ENCODE data around the gene LSMEM2.
"Not testable (repeated sequence)": the region's sequence is repeated elsewhere in the genome, so short reads cannot be mapped to it uniquely, and the experiment has no call there.

The LSMEM2 gene

GRCh38 chr3:50237754-50238548, 40.9 kb upstream of the LSMEM2 start:
- no CpG with 5 or more reads among the region's 31 CpGs for WGBS (ENCODE audit: insufficient coverage, insufficient read length)

GRCh38 chr3:50238549-50239026, 40.3 kb upstream of the LSMEM2 start:
- H3K27me3 ChIP-seq (ENCODE audit: control insufficient read depth, insufficient read depth, low read length) = no peaks in the 10 kb centered on the region

More at GRCh38 chr3:50237754-50238548, 40.9 kb upstream of the LSMEM2 start:
- Histone ChIP-seq H3K9me3 (ENCODE audit: control insufficient read depth, insufficient read depth, low read length) (no peaks in the 10 kb centered on the region), H3K4me3 (ENCODE audit: low read length) (peak overlapping the region; percentile 92; the same call in 1 of the 2 replicates), H3K4me1 (ENCODE audit: control insufficient read depth, insufficient read depth, low read length) (peaks cover 23% of the 10 kb centered on the region), H3K27me3 (ENCODE audit: control insufficient read depth, insufficient read depth, low read length) (no peaks in the 10 kb centered on the region), H3K27ac (ENCODE audit: low read length) (no peak overlapping the region), H3K36me3 (ENCODE audit: control insufficient read depth, insufficient read depth, low read length) (no peaks in the 10 kb centered on the region)
- DNase-seq (ENCODE audit: low read depth, low spot score) = no peak

DNA sequence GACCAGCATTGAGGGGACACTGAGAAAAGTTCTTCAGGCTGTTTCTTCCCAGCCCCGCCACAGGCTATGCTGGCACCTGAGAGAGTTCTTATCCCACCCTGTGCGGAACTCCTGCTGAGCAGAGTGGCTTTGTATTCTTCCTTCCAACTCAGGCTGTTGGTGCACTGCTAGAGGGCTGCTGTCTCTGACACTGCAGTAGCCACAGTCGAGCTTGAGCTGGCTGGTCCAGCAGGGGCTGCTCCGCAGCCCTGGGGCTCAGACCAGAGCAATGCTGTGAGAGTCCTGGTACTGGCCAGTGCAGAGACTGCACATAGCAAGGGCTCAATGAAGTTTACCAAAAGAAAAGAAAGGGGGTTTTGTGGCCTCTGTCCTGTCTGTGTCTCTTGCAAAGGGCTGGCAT, 39.2 kb upstream of the LSMEM2 start:
- Histone ChIP-seq H3K27me3 (ENCODE audit: control insufficient read depth, insufficient read depth, low read length) (no peaks in the 10 kb centered on the region), H3K27ac (ENCODE audit: low read length) (no peak overlapping the region), H3K36me3 (ENCODE audit: control insufficient read depth, insufficient read depth, low read length) (no peaks in the 10 kb centered on the region), H3K4me1 (ENCODE audit: control insufficient read depth, insufficient read depth, low read length) (peaks cover 23% of the 10 kb centered on the region), H3K4me3 (ENCODE audit: low read length) (no peak overlapping the region), H3K9me3 (ENCODE audit: control insufficient read depth, insufficient read depth, low read length) (no peaks in the 10 kb centered on the region)
- no peak for DNase-seq (ENCODE audit: low read depth, low spot score)
- WGBS (ENCODE audit: insufficient coverage, insufficient read length) = no CpG with 5 or more reads among the region's 4 CpGs

More at GRCh38 chr3:50238549-50239026, 40.3 kb upstream of the LSMEM2 start:
- DNase-seq (ENCODE audit: low read depth, low spot score) = no peak
- Histone ChIP-seq H3K4me1 (ENCODE audit: control insufficient read depth, insufficient read depth, low read length) (peaks cover 23% of the 10 kb centered on the region), H3K36me3 (ENCODE audit: control insufficient read depth, insufficient read depth, low read length) (no peaks in the 10 kb centered on the region), H3K27ac (ENCODE audit: low read length) (no peak overlapping the region), H3K9me3 (ENCODE audit: control insufficient read depth, insufficient read depth, low read length) (no peaks in the 10 kb centered on the region), H3K4me3 (ENCODE audit: low read length) (no peak overlapping the region)
- no CpG with 5 or more reads among the region's 7 CpGs for WGBS (ENCODE audit: insufficient coverage, insufficient read length)

DNA sequence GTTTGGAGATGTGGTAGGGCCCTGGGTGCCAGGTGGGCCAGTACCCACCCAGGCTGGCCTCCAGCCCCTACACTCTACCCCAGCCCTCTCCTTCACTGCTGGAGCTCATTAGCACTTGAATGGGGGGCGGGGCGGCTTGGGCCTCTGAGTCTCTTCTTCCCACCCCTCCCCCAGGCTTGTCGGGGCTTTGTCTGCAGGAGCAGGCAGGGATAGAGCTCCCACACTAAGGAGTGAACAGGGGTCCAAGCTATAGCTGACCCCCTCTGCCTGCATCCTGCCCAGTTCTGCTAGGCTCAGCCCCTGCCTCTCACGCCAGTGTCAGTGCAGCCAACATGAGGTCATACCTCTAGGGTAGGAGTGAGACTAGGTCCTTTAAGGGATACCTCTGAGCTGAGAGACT, 37.7 kb upstream of the LSMEM2 start:
- Histone ChIP-seq H3K27me3 (ENCODE audit: control insufficient read depth, insufficient read depth, low read length) (no peaks in the 10 kb centered on the region), H3K27ac (ENCODE audit: low read length) (no peak overlapping the region), H3K4me1 (ENCODE audit: control insufficient read depth, insufficient read depth, low read length) (peaks cover 26% of the 10 kb centered on the region), H3K4me3 (ENCODE audit: low read length) (no peak overlapping the region), H3K36me3 (ENCODE audit: control insufficient read depth, insufficient read depth, low read length) (no peaks in the 10 kb centered on the region), H3K9me3 (ENCODE audit: control insufficient read depth, insufficient read depth, low read length) (no peaks in the 10 kb centered on the region)
- DNase-seq (ENCODE audit: low read depth, low spot score) = no peak
- no CpG with 5 or more reads among the region's 4 CpGs for WGBS (ENCODE audit: insufficient coverage, insufficient read length)

- no CpG with 5 or more reads among the region's 7 CpGs for WGBS (ENCODE audit: insufficient coverage, insufficient read length)
- H3K27ac ChIP-seq (ENCODE audit: low read length) = no peak overlapping the region
- H3K36me3 ChIP-seq (ENCODE audit: control insufficient read depth, insufficient read depth, low read length) = no peaks in the 10 kb centered on the region
- no peaks in the 10 kb centered on the region for H3K9me3 ChIP-seq (ENCODE audit: control insufficient read depth, insufficient read depth, low read length)
- DNase-seq (ENCODE audit: low read depth, low spot score) = no peak
- peaks cover 30% of the 10 kb centered on the region for H3K4me1 ChIP-seq (ENCODE audit: control insufficient read depth, insufficient read depth, low read length)
- no peaks in the 10 kb centered on the region for H3K27me3 ChIP-seq (ENCODE audit: control insufficient read depth, insufficient read depth, low read length)
- H3K4me3 ChIP-seq (ENCODE audit: low read length) = no peak overlapping the region
Observed at GRCh38 chr3:50241713-50242380, 37.0 kb upstream of the LSMEM2 start.

DNA sequence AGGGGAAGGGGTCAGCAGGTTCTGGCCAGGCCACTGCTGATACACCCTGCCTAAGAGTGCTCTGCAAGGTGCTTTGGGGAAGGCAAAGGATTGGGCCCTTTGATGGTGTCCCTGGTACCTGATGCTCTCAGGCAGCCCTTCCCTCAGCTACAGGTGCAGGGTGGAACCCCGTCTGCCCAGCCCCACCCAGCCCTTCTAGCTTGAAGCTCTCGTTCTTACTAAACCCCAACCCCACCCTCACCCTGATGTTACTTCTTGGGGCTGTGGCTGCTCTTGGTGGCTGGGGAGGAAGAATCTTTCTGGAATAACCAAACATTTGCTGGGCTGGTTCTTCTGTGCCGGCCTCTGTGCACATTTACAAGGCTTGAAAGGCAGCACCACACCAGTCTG, 36.5 kb upstream of the LSMEM2 start:
- Histone ChIP-seq H3K27ac (ENCODE audit: low read length) (no peak overlapping the region), H3K4me3 (ENCODE audit: low read length) (no peak overlapping the region), H3K27me3 (ENCODE audit: control insufficient read depth, insufficient read depth, low read length) (no peaks in the 10 kb centered on the region), H3K9me3 (ENCODE audit: control insufficient read depth, insufficient read depth, low read length) (no peaks in the 10 kb centered on the region), H3K4me1 (ENCODE audit: control insufficient read depth, insufficient read depth, low read length) (peaks cover 30% of the 10 kb centered on the region), H3K36me3 (ENCODE audit: control insufficient read depth, insufficient read depth, low read length) (no peaks in the 10 kb centered on the region)
- DNase-seq (ENCODE audit: low read depth, low spot score) = no peak
- WGBS (ENCODE audit: insufficient coverage, insufficient read length) = no CpG with 5 or more reads among the region's 3 CpGs

GRCh38 chr3:50242851-50243542, 35.9 kb upstream of the LSMEM2 start:
- Histone ChIP-seq H3K27me3 (ENCODE audit: control insufficient read depth, insufficient read depth, low read length) (no peaks in the 10 kb centered on the region), H3K4me1 (ENCODE audit: control insufficient read depth, insufficient read depth, low read length) (peaks cover 30% of the 10 kb centered on the region), H3K36me3 (ENCODE audit: control insufficient read depth, insufficient read depth, low read length) (no peaks in the 10 kb centered on the region), H3K4me3 (ENCODE audit: low read length) (no peak overlapping the region), H3K27ac (ENCODE audit: low read length) (no peak overlapping the region), H3K9me3 (ENCODE audit: control insufficient read depth, insufficient read depth, low read length) (no peaks in the 10 kb centered on the region)
- no CpG with 5 or more reads among the region's 14 CpGs for WGBS (ENCODE audit: insufficient coverage, insufficient read length)
- no peak for DNase-seq (ENCODE audit: low read depth, low spot score)

- Histone ChIP-seq H3K4me1 (ENCODE audit: control insufficient read depth, insufficient read depth, low read length) (peaks cover 27% of the 10 kb centered on the region), H3K27ac (ENCODE audit: low read length) (no peak overlapping the region)
- DNase-seq (ENCODE audit: low read depth, low spot score) = no peak
Observed at GRCh38 chr3:50243543-50243895, 35.4 kb upstream of the LSMEM2 start.

DNA sequence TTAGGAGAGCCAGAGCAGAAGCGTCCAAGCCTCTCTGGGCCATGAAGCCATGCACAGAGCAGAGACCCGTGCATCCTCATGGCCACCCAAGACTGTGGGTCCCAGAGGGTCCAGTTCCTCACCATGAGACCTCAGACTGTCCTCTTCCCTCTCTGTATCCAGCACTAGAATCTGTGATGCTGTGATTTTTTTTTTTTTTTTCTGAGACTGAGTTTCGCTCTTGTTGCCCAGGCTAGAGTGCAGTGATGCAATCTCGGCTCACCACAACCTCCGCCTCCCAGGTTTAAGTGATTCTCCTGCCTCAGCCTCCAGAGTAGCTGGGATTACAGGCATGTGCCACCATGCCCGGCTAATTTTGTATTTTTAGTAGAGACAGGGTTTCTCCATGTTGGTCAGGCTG, 34.1 kb upstream of the LSMEM2 start:
- not testable (repeated sequence) for H3K4me3 ChIP-seq (ENCODE audit: low read length); H3K27me3 ChIP-seq (ENCODE audit: control insufficient read depth, insufficient read depth, low read length); H3K9me3 ChIP-seq (ENCODE audit: control insufficient read depth, insufficient read depth, low read length); H3K36me3 ChIP-seq (ENCODE audit: control insufficient read depth, insufficient read depth, low read length); H3K27ac ChIP-seq (ENCODE audit: low read length); DNase-seq (ENCODE audit: low read depth, low spot score)
- peaks cover 23% of the 10 kb centered on the region for H3K4me1 ChIP-seq (ENCODE audit: control insufficient read depth, insufficient read depth, low read length)
- WGBS (ENCODE audit: insufficient coverage, insufficient read length) = no CpG with 5 or more reads among the region's 6 CpGs

More at GRCh38 chr3:50243543-50243895, 35.4 kb upstream of the LSMEM2 start:
- no peaks in the 10 kb centered on the region for H3K9me3 ChIP-seq (ENCODE audit: control insufficient read depth, insufficient read depth, low read length)
- H3K27me3 ChIP-seq (ENCODE audit: control insufficient read depth, insufficient read depth, low read length) = no peaks in the 10 kb centered on the region
- no peak overlapping the region for H3K4me3 ChIP-seq (ENCODE audit: low read length)
- no peaks in the 10 kb centered on the region for H3K36me3 ChIP-seq (ENCODE audit: control insufficient read depth, insufficient read depth, low read length)
- WGBS (ENCODE audit: insufficient coverage, insufficient read length) = no CpG with 5 or more reads among the region's 4 CpGs

GRCh38 chr3:50245251-50245745, 33.6 kb upstream of the LSMEM2 start:
- Histone ChIP-seq H3K4me1 (ENCODE audit: control insufficient read depth, insufficient read depth, low read length) (peaks cover 23% of the 10 kb centered on the region), H3K4me3 (ENCODE audit: low read length) (no peak overlapping the region), H3K27me3 (ENCODE audit: control insufficient read depth, insufficient read depth, low read length) (no peaks in the 10 kb centered on the region), H3K9me3 (ENCODE audit: control insufficient read depth, insufficient read depth, low read length) (no peaks in the 10 kb centered on the region), H3K27ac (ENCODE audit: low read length) (no peak overlapping the region), H3K36me3 (ENCODE audit: control insufficient read depth, insufficient read depth, low read length) (peaks cover 5% of the 10 kb centered on the region; the same call in 1 of the 2 replicates)
- WGBS (ENCODE audit: insufficient coverage, insufficient read length) = no CpG with 5 or more reads among the region's 16 CpGs
- DNase-seq (ENCODE audit: low read depth, low spot score) = no peak

Data from iPS DF 6.9 (cell line).